ENCODE measurements around the gene DDAH2.

Gene DDAH2

DNA sequence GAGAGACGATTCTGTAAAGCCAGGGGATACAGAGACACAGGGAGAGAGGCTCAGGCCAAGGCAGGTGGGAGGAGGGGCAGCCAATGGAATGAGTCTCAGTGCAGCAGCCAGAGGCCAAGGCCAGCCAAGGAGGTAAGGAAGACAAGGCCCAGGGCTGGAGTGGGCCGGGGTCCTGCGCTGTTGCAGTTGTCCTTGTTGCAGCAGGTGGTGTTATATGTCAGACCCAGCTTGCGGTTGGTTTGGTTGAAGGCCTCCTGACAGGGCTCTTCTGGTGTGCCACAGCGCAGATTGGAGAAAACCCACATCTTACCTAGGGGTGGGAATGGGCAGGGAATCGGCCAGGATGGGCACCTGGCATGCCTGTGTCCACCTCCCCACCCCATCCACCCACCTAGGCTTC is 10.1 kb downstream of the DDAH2 start:
- no peak for DNase-seq (ENCODE audit: low read depth)

GRCh38 chr6:31718265-31718664 is 10.8 kb downstream of the DDAH2 start:
- H3K4me3 ChIP-seq (ENCODE audit: low read depth, low read length): no peak overlapping the region
- TF ChIP-seq, protein P1, sequence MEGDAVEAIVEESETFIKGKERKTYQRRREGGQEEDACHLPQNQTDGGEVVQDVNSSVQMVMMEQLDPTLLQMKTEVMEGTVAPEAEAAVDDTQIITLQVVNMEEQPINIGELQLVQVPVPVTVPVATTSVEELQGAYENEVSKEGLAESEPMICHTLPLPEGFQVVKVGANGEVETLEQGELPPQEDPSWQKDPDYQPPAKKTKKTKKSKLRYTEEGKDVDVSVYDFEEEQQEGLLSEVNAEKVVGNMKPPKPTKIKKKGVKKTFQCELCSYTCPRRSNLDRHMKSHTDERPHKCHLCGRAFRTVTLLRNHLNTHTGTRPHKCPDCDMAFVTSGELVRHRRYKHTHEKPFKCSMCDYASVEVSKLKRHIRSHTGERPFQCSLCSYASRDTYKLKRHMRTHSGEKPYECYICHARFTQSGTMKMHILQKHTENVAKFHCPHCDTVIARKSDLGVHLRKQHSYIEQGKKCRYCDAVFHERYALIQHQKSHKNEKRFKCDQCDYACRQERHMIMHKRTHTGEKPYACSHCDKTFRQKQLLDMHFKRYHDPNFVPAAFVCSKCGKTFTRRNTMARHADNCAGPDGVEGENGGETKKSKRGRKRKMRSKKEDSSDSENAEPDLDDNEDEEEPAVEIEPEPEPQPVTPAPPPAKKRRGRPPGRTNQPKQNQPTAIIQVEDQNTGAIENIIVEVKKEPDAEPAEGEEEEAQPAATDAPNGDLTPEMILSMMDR (conservative IDR thresholded peaks at IDR 0.05; ENCODE audit: low read depth, low read length): no peak
- no peak for DNase-seq (ENCODE audit: low read depth)

More for the DNA sequence above, 10.1 kb downstream of the DDAH2 start:
- TF ChIP-seq, protein P1 (conservative IDR thresholded peaks at IDR 0.05; ENCODE audit: low read depth, low read length): no peak
- H3K4me3 ChIP-seq (ENCODE audit: low read depth, low read length): no peak overlapping the region

GRCh38 chr6:31717499-31718222 is 11.4 kb downstream of the DDAH2 start:
- DNase-seq (ENCODE audit: low read depth): no peak
- TF ChIP-seq, protein P1 (conservative IDR thresholded peaks at IDR 0.05; ENCODE audit: low read depth, low read length): no peak
- H3K4me3 ChIP-seq (ENCODE audit: low read depth, low read length): no peak overlapping the region

DNA sequence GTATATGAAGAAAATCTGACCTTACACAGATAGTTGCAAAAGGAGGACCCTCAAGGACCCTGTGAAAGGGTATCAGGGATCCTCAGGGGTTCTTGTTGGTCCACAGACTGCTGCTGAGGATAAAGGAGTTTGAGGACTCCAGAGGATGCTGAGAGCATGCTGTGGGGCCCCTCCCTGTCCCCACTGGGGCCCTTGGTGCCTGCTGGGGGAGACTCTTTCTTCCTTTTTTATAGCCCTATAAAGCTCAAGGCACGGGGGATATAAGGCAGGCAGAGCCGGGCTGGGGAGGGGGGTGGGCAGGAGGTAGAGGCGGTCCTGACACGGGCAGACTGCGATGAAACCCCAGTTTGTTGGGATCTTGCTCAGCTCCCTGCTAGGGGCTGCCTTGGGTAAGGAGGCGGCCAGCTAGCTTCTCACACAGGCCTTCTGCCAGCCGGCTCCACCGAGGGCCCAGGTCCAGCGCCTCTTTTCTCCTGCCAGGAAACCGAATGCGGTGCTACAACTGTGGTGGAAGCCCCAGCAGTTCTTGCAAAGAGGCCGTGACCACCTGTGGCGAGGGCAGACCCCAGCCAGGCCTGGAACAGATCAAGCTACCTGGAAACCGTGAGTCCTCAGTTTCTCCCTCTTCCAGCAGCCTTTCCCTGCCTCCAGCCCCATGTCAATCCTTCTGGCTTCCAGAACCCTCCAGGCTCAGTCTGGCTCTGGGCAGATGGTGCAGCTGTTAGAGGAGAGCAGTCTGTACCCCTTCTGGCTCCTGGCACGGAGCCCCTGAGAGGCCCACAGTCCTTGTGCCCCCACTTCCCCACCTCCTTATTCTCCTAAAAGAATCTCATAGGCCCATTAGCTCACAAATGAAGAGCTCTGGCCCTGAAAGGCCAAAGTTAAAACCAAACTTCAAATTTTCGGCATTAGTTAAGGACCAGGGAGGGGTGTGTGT is 13.8 kb downstream of the DDAH2 start, which contains the start of gene LY6G6D:
LY6G6D (plus strand) TSS at position 327 of the 937 bp plus-strand sequence; CDS start at position 335, 8 bp downstream.
- no peak for DNase-seq (ENCODE audit: low read depth)
- no peak within 1 kb of the TSS for H3K4me3 ChIP-seq (ENCODE audit: low read depth, low read length)
- TF ChIP-seq, protein P1 (conservative IDR thresholded peaks at IDR 0.05; ENCODE audit: low read depth, low read length): no peak

GRCh38 chr6:31713991-31714684 is 15.0 kb downstream of the DDAH2 start:
- DNase-seq (ENCODE audit: low read depth): no peak
- no peak overlapping the region for H3K4me3 ChIP-seq (ENCODE audit: low read depth, low read length)
- TF ChIP-seq, protein P1 (conservative IDR thresholded peaks at IDR 0.05; ENCODE audit: low read depth, low read length): no peak

- no peak for DNase-seq (ENCODE audit: low read depth)
- no peak overlapping the region for H3K4me3 ChIP-seq (ENCODE audit: low read depth, low read length)
- TF ChIP-seq, protein P1 (conservative IDR thresholded peaks at IDR 0.05; ENCODE audit: low read depth, low read length): no peak
Observed at GRCh38 chr6:31713465-31713864, 15.6 kb downstream of the DDAH2 start.

Data from choroid plexus epithelial cell (primary cell).